GM04503 (cell line): Measurements from ENCODE around the gene SNAPC4.

Experiments
- DNase-seq: peaks from one replicate; pipeline ENCODE4 v3.0.0-alpha.2; 2012; ENCODE audit warnings: low read depth

The SNAPC4 gene

DNA sequence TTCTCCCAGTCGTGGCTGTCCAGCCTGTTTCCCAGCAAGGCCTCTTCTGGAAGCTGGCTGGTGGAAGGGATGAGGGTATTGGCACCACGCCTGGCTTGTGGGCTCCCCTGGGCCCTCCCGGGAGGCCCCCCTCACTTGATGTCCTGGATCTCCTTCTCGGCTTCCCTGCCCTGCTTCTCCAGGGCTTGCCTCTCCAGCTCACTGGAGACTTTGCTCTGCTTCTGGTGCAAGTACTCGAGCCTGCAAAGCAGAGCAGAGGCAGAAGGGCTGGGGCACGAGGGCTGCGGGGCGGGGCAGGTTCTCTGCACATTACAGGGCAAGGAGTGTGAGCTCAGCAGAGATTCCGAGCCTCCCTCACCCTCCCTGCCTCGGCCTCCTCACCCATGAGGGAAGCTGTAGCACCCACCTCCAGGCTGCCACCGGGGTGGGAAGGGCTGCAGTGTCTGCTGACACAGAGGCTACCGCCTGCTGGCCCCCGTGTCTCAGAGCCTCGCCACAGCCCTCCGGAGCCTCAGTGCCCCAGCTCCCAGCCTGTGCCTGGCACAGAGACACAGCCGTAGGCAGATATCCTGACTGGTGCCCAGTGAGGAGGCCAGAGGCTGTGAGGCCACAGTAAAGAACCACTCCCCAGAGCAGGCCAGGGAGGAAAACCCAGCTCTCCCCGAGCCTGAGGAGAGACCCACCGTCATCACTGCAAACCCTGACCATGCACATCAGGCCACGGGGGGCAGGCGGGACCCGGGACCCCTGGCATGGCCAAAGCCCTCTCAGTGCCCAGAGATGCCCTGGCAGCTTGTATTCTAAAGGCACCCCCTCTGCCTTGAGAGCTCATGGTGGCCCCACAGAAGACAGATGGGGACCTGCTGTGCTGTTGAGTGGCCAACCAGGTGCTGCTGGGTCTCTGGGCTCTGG is 7.2 kb downstream of the SNAPC4 start:
- DNase-seq: no peak

DNA sequence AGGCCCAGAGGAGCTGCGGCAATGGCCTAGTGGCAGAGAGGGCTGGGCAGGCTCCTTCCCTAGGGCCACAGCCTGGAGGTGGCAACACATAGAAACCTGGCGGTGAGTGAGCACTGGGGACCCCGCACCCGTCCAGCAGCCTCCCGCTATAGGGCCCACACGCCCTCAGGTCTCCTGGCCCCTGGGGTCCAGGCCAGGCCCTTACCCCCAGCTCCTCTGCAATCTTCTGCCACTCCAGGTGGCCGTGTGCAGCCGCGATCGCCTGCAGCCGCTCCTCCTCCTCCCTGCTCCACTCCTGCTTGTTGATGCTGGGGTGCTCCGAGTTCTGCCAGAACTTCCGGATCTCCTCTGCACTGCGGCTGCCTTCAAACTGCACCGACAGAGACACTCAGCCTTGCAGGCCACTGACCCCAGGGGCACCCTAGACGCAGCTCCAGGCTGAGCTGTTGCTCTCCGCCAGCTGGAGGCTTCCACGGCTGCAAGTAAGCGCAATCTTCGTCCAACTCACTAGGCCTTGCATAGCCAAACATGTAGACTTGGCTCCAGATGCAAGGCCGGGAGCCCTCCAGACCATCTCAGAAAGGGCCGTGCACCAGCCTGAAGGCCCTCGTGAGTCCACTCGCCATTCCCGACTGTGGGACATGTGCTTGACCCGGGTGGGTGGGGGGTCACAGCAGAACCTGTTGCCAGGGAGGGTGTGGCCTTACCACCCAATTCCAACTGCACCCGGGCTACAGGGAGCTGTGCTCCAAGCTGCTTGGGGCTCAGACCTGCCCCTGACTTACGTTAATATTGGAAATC is 8.0 kb downstream of the SNAPC4 start:
- no peak for DNase-seq

- DNase-seq: no peak
Measured at GRCh38 chr9:136389396-136389795, 10.6 kb downstream of the SNAPC4 start.

DNA sequence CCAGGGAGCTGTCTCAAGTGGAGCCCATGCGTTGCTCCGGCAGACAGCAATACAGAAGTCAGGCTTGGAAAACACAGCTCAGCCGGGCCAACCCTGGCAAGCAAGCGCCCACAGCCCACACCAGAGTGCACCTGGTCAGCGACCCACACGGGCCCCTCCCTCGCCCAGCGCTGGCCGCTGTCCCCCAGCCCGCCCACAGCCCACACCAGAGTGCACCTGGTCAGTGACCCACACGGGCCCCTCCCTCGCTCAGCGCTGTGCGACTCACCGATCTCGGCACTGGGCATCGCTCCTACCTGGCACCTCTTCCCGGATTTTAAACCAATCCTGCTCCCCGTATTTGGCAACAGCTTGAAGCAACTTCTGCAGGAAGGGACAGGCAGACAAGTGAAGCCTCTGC is 12.8 kb downstream of the SNAPC4 start:
- DNase-seq: no peak

DNA sequence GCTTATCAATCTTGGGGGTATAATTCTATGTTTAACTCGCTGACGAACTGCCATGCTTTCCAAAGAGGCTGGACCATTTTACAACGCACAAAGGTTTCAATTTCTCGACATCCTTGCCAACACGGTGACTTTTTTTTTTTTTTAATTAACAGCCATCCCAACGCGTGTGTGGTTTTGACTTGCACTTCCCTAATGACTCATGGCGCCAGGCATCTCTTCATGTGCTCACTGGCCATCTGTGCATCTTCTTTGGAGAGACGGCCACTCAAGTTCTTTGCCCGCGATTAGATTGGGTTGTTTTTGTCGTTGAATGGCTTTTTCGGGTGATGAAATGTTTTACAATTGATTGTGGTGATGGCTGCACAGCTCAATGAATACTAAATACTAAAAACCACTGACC is 14.0 kb downstream of the SNAPC4 start:
- DNase-seq: no peak

DNA sequence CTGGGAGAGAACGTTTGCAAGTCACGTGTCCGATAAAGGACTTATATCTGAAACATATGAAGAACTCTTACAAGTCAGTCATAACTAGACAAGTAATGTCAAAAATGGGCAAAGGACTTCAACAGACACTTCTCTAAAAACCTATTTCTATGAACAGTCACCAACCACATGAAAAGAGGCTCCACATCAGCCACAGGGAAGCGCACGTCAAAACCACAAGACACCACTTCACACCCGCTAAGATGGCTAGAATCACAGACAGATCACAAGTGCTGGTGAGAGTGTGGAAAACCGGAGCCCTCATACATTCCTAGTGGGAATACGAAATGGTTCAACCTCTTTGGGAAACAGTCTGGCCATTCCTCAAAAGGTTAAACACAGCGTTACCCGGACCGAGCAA is 15.0 kb downstream of the SNAPC4 start:
- DNase-seq: no peak

DNA sequence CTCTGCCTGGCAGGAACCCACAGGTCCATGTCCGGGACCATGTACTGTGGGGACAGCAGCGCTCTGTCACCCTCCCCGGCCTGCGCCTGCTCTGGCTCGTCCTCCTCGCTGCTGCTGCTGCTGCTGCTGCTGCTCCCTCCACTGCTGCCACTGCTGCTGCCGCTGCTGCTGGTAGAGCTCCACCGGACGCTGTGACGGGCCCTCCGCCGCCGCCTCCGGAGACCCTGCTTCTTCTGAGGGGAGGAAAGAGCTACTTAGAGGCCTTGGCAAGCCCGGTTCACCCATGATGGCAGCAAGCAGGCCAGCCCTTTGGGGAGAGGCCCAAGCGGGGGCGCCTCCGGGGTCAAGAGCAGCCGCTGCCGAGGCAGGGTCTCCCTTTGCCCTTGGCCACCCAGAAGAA is 16.5 kb downstream of the SNAPC4 start:
- no peak for DNase-seq

GRCh38 chr9:136381966-136382513 is 17.9 kb downstream of the SNAPC4 start:
- DNase-seq: no peak

GRCh38 chr9:136381311-136381710 is 18.7 kb downstream of the SNAPC4 start:
- DNase-seq: no peak

GRCh38 chr9:136380381-136380780 is 19.6 kb downstream of the SNAPC4 start:
- no peak for DNase-seq

- no peak for DNase-seq
Measured at GRCh38 chr9:136379891-136380290, 20.1 kb downstream of the SNAPC4 start.

DNA sequence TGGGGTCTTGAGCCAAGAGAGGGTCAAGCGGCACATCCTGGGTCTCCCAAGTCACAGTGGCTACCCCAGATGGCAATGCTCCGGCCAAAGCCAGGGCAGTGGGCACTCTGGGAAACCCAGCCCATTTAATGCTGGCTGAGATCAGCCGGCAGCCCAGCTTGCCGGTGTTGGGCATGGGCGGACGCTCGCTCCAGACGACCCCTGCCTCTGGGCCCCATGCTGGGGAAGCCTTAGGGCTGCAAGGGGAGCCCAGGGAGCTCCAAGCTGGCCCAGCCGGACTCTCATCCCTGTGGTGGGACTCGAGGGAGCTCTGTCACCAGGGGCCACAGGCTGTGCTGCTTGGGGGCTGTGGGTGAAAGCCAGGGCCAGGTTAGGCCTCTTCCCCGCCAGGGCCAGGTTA is 20.6 kb downstream of the SNAPC4 start:
- no peak for DNase-seq

DNA sequence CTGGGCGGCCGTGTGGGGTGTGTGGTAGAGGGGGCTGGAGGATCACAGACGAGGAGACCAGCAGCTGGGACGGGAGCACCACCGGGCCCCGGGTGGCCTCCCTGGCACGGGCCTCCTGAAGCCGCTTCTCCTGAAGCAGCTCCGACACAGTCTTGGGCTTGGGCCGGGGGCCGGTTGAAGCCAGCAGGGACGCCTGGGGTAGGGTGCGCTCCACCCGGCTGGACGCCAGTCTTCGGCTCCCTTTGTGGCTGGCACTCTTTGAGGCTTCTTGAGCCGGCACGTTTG is 21.0 kb downstream of the SNAPC4 start:
- DNase-seq: no peak

DNA sequence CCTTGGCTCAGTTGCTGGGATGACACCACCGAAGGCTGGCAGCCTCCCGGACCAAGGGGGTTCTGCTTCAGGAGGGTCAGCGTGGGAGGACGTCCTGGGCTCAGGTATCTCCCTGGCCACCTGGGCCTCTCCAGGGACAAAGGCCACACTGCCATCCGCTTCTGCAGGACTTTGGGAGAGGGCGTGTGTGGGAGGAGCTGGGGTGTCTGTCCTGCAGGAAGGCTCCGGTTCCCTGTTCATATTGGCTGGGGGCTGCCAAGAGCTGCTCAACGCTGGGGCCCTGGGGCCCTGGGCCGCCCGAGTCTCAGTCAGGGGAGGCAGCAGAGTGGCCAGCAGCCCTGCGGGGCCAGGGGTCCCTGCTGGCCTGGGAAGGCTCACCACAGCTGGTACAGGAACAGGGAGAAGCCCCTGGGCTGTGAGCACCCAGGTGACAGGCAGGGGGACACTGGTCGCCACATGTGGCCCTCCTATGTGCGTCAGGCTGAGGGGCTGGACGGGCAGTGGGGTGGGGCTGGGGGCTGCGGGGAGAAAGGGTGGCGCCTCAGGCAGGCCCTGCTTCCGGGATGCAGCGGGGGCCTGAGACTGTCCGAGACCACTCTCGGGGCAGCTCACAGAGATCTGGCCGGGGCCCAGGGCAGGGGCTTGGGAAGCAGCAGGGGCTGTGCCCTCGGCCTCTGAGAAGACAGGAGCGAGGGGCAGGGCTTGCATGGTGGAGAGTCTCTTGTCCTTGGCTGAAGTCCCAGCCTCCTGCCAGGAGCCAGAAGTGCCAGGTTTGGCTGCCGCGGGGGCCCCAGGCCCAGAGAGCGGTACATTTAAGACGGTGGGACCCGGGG is 21.6 kb downstream of the SNAPC4 start:
- DNase-seq: no peak

GRCh38 chr9:136377341-136378169 is 22.4 kb downstream of the SNAPC4 start:
- no peak for DNase-seq

GRCh38 chr9:136376457-136376856 is 23.5 kb downstream of the SNAPC4 start:
- no peak for DNase-seq

DNA sequence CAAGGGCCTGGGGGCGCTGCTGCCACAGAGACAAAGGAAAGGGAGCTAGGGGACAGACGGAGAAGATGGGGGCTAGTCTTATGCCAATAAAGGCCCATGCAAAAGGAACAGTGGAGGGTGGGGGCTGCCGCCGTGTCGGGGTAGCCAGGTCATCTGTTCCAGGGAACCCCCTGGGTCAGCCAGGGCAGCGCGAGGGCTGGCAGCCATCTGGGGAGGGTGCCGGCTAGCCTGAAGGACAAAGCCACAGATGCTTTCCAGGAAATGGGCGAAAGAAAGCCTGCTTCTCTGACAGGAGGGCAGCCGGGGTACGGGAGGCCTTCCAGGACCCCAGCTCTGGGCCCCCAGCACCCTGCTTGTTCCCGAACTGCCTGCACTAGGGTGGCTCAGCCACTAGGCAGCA is 24.9 kb downstream of the SNAPC4 start:
- DNase-seq: no peak

GRCh38 chr9:136374183-136374575 is 25.8 kb downstream of the SNAPC4 start:
- no peak for DNase-seq

DNA sequence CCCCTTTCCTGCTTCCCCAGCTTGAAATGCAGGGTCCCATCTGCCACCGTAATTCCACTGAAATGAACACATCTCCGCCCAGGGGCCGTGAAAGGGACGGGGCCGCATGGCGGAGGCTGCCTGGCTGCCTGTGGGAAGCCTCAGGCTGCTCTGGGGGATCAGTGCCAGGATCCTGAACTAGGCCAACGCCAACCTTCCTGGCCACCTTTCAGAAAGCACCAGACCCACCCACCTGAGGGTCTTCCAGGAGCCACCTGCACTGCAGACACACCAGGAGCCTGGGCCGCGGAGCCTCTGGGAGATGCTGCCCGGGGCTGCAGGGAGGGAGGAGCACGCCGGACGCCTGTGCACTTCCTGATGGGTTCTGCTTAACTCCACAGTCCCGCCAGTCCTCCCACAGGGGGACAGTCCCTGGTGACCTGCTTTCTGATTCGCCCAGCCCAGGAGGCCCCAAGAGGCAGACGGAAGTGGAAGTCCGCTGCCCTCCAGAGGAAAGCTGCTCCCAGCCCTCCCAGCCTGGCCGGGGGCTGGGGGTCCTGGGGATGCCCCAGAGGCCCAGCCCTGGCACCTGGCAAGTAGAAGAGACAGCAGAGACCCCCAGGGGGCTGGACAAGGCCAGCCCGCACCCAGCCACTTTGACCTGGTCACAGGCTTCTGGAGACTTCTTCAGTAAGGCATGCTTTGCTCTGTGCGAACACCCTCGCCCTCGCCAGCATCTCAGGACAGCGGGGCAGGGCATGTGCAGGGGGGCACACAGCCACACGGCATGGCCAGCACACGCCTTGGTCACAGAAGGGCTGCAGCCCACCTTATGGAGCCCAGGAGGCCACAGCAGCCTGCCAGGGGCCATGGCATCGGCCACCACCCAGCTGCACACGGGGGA is 26.4 kb downstream of the SNAPC4 start, which contains the start of gene CARD9:
TSS of gene CARD9 (minus strand) at position 370 of the 883 bp plus-strand sequence. CDS start 1,591 bp downstream, outside the sequence.
- DNase-seq: no peak
